ENCODE data around the gene FRMD4B. TPM values are rescaled to one million over a fixed set of nuclear protein-coding genes. Genes with fewer than 3 reads are reported as not detected.

FRMD4B gene
- total and polyA plus RNA-seq, 10 of the 15 experiments (the other 5 are each of a cell fraction or from before 2014, with no cell fraction given), result 3.9 to 11.4 (median 8.0) TPM

GRCh38 chr3:69377262-69377661, 8.6 kb downstream of the FRMD4B start:
- H3K4me1 ChIP-seq (ENCODE audit: control insufficient read depth, insufficient read depth, low read length), result no peaks in the 10 kb centered on the region
- ChIA-PET SMC1A (ENCODE audit: uncharacterized antibody, unreplicated experiment) (interaction anchor here (1.1 to 2.0 kb wide), 4 partner anchors 33 to 72 kb away, joined by 3 to 7 read pairs (median 4); no protein-coding TSS in a partner anchor), CTCF (interaction anchor here (0.8 to 4.1 kb wide), 7 partner anchors 8 to 256 kb away, joined by 3 to 18 read pairs (median 5); no protein-coding TSS in a partner anchor), RAD21 (ENCODE audit: unreplicated experiment) (no interaction called here), POLR2A (interaction anchor here (0.6 kb wide), 1 partner anchor 47 kb away, joined by 7 read pairs; no protein-coding TSS in a partner anchor)
- 88% methylated on average over 3 of the region's 3 CpGs for whole genome bisulfite sequencing (ENCODE audit: insufficient coverage, insufficient replicate concordance, low lambda C conversion rate, missing lambda C conversion rate)
- intact Hi-C loops (cut with micrococcal nuclease; ENCODE audit: unreplicated experiment) (no loop called here), in situ Hi-C loops (cut with MboI) (no loop called here)
- no peak for TF ChIP-seq ZNF207 (IDR thresholded peaks at IDR 0.05; ENCODE audit: borderline replicate concordance)
- no peak for TF ChIP-seq SUZ12 (IDR thresholded peaks at IDR 0.05; ENCODE audit: unreplicated experiment)
- TF ChIP-seq ZNF24 (IDR thresholded peaks at IDR 0.05), result no peak
- TF ChIP-seq IRF4 (IDR thresholded peaks at IDR 0.05; ENCODE audit: low read depth, low read length), result no peak
- TF ChIP-seq NFIC (IDR thresholded peaks at IDR 0.05; ENCODE audit: low read depth, low read length), result no peak
- no peak for TF ChIP-seq LARP7 (IDR thresholded peaks at IDR 0.05)
- no peak for TF ChIP-seq EP300 (IDR thresholded peaks at IDR 0.05; ENCODE audit: borderline replicate concordance in 1 of 2, control insufficient read depth in 1 of 2, low read depth in 2 of 2, low read length in 2 of 2)
- no peak for TF ChIP-seq HDAC2 (IDR thresholded peaks at IDR 0.05)
- no peak for TF ChIP-seq JUNB (IDR thresholded peaks at IDR 0.05)
- TF ChIP-seq CREM (IDR thresholded peaks at IDR 0.05; ENCODE audit: low read depth), result no peak
- TF ChIP-seq ZBTB33 (IDR thresholded peaks at IDR 0.05), result no peak
- no peak for TF ChIP-seq FOXM1 (IDR thresholded peaks at IDR 0.05; ENCODE audit: low read depth, low read length)
- H3K9ac ChIP-seq (ENCODE audit: control insufficient read depth, insufficient read depth, low read length), result no peak overlapping the region
- H4K20me1 ChIP-seq (ENCODE audit: control insufficient read depth, insufficient read depth), result no peaks in the 10 kb centered on the region
- BruUV-seq (replicated peaks), result no TSS peak
- FAIRE-seq, result no peak
- H3K27ac ChIP-seq (ENCODE audit: control insufficient read depth, insufficient read depth), result no peak overlapping the region
- no peak overlapping the region for H2AFZ ChIP-seq (ENCODE audit: control insufficient read depth, low read depth, low read length)
- H3K4me3 ChIP-seq, result no peak overlapping the region
- H3K36me3 ChIP-seq (ENCODE audit: control insufficient read depth in 2 of 2, insufficient read depth in 2 of 2, low read length in 1 of 2), result no peaks in the 10 kb centered on the region
- DNase-seq (ENCODE audit: low read depth, low spot score), result no peak
- H3K27me3 ChIP-seq (replicated peaks in 1 of 2; ENCODE audit: control insufficient read depth in 2 of 2, insufficient read depth in 2 of 2, low read length in 1 of 2), result no peaks in the 10 kb centered on the region; a peak in 1 of 4 replicates
- H3K4me2 ChIP-seq (ENCODE audit: control insufficient read depth, insufficient read depth), result no peak overlapping the region
- no peaks in the 10 kb centered on the region; the same call in 2 of the 3 replicates for H3K9me3 ChIP-seq (replicated peaks; ENCODE audit: control insufficient read depth, insufficient read depth, low read length)
- no peaks in the 10 kb centered on the region for H3K79me2 ChIP-seq (ENCODE audit: control insufficient read depth, insufficient read depth, low read length)
- no peak for ATAC-seq
